NCI-H774 (cell line): ENCODE measurements around the gene ULK4.

Experiments used
- DNase-seq: peaks from one replicate; lab custom pipeline; 2025; lab: John Stamatoyannopoulos, UW

The ULK4 gene

GRCh38 chr3:41251593-41251992 is 710.3 kb downstream of the ULK4 start:
- DNase-seq = no peak

- no peak for DNase-seq
Measured at GRCh38 chr3:41250825-41251224, 711.1 kb downstream of the ULK4 start.

GRCh38 chr3:41249318-41249717 is 712.6 kb downstream of the ULK4 start:
- DNase-seq = no peak

GRCh38 chr3:41248525-41248924 is 713.4 kb downstream of the ULK4 start:
- no peak for DNase-seq

- no peak for DNase-seq
Measured at GRCh38 chr3:41247055-41248004, 714.6 kb downstream of the ULK4 start.

GRCh38 chr3:41244620-41245336 is 717.1 kb downstream of the ULK4 start:
- no peak for DNase-seq

- no peak for DNase-seq
Measured at GRCh38 chr3:41243183-41243582, 718.7 kb downstream of the ULK4 start.

GRCh38 chr3:41241800-41242571 is 719.9 kb downstream of the ULK4 start:
- no peak for DNase-seq

GRCh38 chr3:41241161-41241560 is 720.7 kb downstream of the ULK4 start:
- no peak for DNase-seq

- no peak for DNase-seq
Measured at GRCh38 chr3:41239587-41239986, 722.3 kb downstream of the ULK4 start.

GRCh38 chr3:41237907-41238306 is 724.0 kb downstream of the ULK4 start:
- no peak for DNase-seq

- DNase-seq = no peak
Measured at GRCh38 chr3:41236228-41236627, 725.7 kb downstream of the ULK4 start.

- DNase-seq = no peak
Measured at GRCh38 chr3:41234823-41235721, 726.8 kb downstream of the ULK4 start.

GRCh38 chr3:41224120-41224806 is 737.6 kb downstream of the ULK4 start:
- DNase-seq = no peak

GRCh38 chr3:41223691-41224090 is 738.2 kb downstream of the ULK4 start:
- DNase-seq = no peak

GRCh38 chr3:41223078-41223477 is 738.8 kb downstream of the ULK4 start:
- DNase-seq = no peak

GRCh38 chr3:41222501-41222900 is 739.4 kb downstream of the ULK4 start:
- DNase-seq = no peak

GRCh38 chr3:41222012-41222411 is 739.9 kb downstream of the ULK4 start:
- DNase-seq = no peak

GRCh38 chr3:41220906-41221677 is 740.8 kb downstream of the ULK4 start:
- DNase-seq = no peak

GRCh38 chr3:41219424-41219823 is 742.5 kb downstream of the ULK4 start:
- DNase-seq = no peak
